H1 (cell line): ENCODE data around the gene C14orf119. TPM values are rescaled to one million over a fixed set of nuclear protein-coding genes. Genes with fewer than 3 reads are reported as not detected.

ENCODE experiments used
- BACH1 ChIP-seq: IDR thresholded peaks from 2 replicates; pipeline ENCODE4 v1.6.1; 2012; ENCODE audit warnings: low read length, improper control_type of control experiment
- CTCF ChIP-seq, 3 experiments: IDR thresholded peaks; 1 replicate in 2 of 3; 2 replicates in 1 of 3; pipeline versions ENCODE4 v1.5.1 to v1.6.1; 2011; ENCODE audit warnings: low read length in 3 of 3, mild to moderate bottlenecking in 3 of 3, inconsistent platforms in 2 of 3, low read depth in 1 of 3, moderate library complexity in 1 of 3; ENCODE audit not compliant: insufficient read depth in 1 of 3; ENCODE audit errors: control extremely low read depth in 1 of 3
- RNF2 ChIP-seq: fragments of 200-900, 300-1000 bp; sonication (generic); IDR thresholded peaks from 2 replicates; pipeline ENCODE4 v1.7.1; 2016; ENCODE audit warnings: borderline replicate concordance, low read depth, mild to moderate bottlenecking, antibody characterized with exemption, low read length; ENCODE audit not compliant: poor library complexity, severe bottlenecking; ENCODE audit errors: missing control alignments
- SAP30 ChIP-seq: fragments of 300-600 bp; sonication (generic); IDR thresholded peaks from 2 replicates; pipeline ENCODE4 v1.7.1; 2012; ENCODE audit warnings: low read length, moderate library complexity, mild to moderate bottlenecking, inconsistent platforms; ENCODE audit not compliant: insufficient read depth, insufficient replicate concordance
- polyA plus RNA-seq, 7 experiments: library from polyadenylated mRNA; depleted of rRNA in 3 of 7; stranded (reverse) in 5 of 7; unstranded in 2 of 7; fragments of >200 nt in 5 of 7; fragments of 200-250 nt in 2 of 7; gene quantifications; 1 replicate in 5 of 7; 2 replicates in 1 of 7; 4 replicates in 1 of 7; pipeline versions ENCODE4 v1.2.1 to v1.2.3, GENCODE V29; 2011 to 2013; ENCODE audit warnings: missing spikeins in 2 of 7, mixed read lengths in 2 of 7
- total RNA-seq: library from RNA; stranded (reverse); fragmentation: NEBNext Ultra II Directional; extraction: Animal tissue kit (Norgen Biotek cat#: 25700); gene quantifications from 2 replicates; pipeline ENCODE4 v1.2.1, GENCODE V29; 2021

Gene C14orf119
- total and polyA plus RNA-seq, 2 of the 8 experiments (the other 6 are each of a cell fraction or from before 2014, with no cell fraction given) = 78.1 to 94.0 TPM

GRCh38 chr14:23056145-23056955, 39.0 kb upstream of the C14orf119 start (continued):
- peak; percentile 69 to 82 (median 77) for TF ChIP-seq CTCF (IDR thresholded peaks at IDR 0.05; ENCODE audit: control extremely low read depth in 1 of 3, insufficient read depth in 1 of 3, low read depth in 1 of 3, low read length in 3 of 3)
- peak; percentile 80 for TF ChIP-seq BACH1
- TF ChIP-seq SAP30 = peak; percentile 37
- peak; percentile 27 for TF ChIP-seq RNF2
- TF ChIP-seq, all 59 proteins: peak for 9
